RWPE2 (cell line): ENCODE results near the gene GKN2.
"Not testable (repeated sequence)": the region's sequence is repeated elsewhere in the genome, so short reads cannot be mapped to it uniquely, and the experiment has no call there.

Source experiments
- ATAC-seq: fragments of 200-7000 bp; cut with Tn5 transposase; 3 replicates; pipeline ENCODE4 v1.9.1; 2021; ENCODE audit warnings: low read depth
- DNase-seq: peaks from one replicate; pipeline ENCODE4 v3.0.0-alpha.2; 2020; ENCODE audit warnings: low spot score
- H3K27ac ChIP-seq: fragments of 450-650 bp; 2 replicates; pipeline ENCODE4 v1.5.1; 2017; ENCODE audit warnings: mild to moderate bottlenecking; ENCODE audit not compliant: poor library complexity, severe bottlenecking
- H3K27me3 ChIP-seq: fragments of 250-450 bp; sonication (Bioruptor Pico); 2 replicates; pipeline ENCODE4 v1.5.1; 2021; ENCODE audit warnings: mild to moderate bottlenecking, moderate library complexity; ENCODE audit not compliant: insufficient read depth, poor library complexity, severe bottlenecking
- H3K36me3 ChIP-seq: fragments of 250-450 bp; sonication (Bioruptor Pico); 2 replicates; pipeline ENCODE4 v1.5.1; 2020; ENCODE audit warnings: low read depth, mild to moderate bottlenecking, moderate library complexity
- H3K4me1 ChIP-seq: fragments of 250-450 bp; sonication (Bioruptor Pico); 2 replicates; pipeline ENCODE4 v1.5.1; 2021; ENCODE audit warnings: mild to moderate bottlenecking, moderate library complexity; ENCODE audit not compliant: insufficient read depth, poor library complexity, severe bottlenecking
- H3K4me3 ChIP-seq: fragments of 250-450 bp; sonication (Bioruptor Pico); 2 replicates; pipeline ENCODE4 v1.5.1; 2021; ENCODE audit warnings: mild to moderate bottlenecking, moderate library complexity; ENCODE audit not compliant: severe bottlenecking
- H3K9me3 ChIP-seq: fragments of 250-450 bp; sonication (Bioruptor Pico); 2 replicates; pipeline ENCODE4 v1.5.1; 2021; ENCODE audit warnings: mild to moderate bottlenecking, moderate library complexity; ENCODE audit not compliant: severe bottlenecking
- TF ChIP-seq, protein P1 (sequence below): fragments of 450-650 bp; IDR thresholded peaks from one replicate; pipeline ENCODE4 v1.5.1; 2017; ENCODE audit warnings: mild to moderate bottlenecking, moderate library complexity; ENCODE audit not compliant: poor library complexity, severe bottlenecking

GKN2 gene

DNA sequence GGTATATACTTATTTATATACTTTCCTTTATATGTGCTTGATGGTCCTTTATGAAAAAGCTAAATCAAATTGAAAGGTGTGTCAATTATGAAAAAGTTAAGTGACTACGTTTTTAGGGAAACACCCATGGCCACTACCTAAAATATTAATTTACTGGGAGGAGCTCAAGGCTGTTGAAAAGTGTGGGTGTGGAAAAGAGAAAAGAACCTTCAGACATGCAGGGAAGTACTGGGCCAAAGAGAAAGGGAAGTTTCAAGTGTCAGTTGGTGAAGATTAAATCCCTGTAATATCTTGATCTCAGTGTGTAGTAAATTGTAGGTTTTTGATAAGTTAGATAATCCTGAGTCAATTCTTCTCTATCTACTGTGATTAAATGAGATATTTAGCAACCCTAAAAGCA is 15.5 kb upstream of the GKN2 start:
- no peak overlapping the region for H3K4me3 ChIP-seq
- DNase-seq (no peak), ATAC-seq (no peak)
- no peaks in the 10 kb centered on the region for H3K9me3 ChIP-seq
- no peaks in the 10 kb centered on the region for H3K36me3 ChIP-seq
- TF ChIP-seq, protein P1, sequence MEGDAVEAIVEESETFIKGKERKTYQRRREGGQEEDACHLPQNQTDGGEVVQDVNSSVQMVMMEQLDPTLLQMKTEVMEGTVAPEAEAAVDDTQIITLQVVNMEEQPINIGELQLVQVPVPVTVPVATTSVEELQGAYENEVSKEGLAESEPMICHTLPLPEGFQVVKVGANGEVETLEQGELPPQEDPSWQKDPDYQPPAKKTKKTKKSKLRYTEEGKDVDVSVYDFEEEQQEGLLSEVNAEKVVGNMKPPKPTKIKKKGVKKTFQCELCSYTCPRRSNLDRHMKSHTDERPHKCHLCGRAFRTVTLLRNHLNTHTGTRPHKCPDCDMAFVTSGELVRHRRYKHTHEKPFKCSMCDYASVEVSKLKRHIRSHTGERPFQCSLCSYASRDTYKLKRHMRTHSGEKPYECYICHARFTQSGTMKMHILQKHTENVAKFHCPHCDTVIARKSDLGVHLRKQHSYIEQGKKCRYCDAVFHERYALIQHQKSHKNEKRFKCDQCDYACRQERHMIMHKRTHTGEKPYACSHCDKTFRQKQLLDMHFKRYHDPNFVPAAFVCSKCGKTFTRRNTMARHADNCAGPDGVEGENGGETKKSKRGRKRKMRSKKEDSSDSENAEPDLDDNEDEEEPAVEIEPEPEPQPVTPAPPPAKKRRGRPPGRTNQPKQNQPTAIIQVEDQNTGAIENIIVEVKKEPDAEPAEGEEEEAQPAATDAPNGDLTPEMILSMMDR: no peak
- H3K4me1 ChIP-seq: peaks cover 19% of the 10 kb centered on the region
- H3K27me3 ChIP-seq: no peaks in the 10 kb centered on the region
- H3K27ac ChIP-seq: no peak overlapping the region

DNA sequence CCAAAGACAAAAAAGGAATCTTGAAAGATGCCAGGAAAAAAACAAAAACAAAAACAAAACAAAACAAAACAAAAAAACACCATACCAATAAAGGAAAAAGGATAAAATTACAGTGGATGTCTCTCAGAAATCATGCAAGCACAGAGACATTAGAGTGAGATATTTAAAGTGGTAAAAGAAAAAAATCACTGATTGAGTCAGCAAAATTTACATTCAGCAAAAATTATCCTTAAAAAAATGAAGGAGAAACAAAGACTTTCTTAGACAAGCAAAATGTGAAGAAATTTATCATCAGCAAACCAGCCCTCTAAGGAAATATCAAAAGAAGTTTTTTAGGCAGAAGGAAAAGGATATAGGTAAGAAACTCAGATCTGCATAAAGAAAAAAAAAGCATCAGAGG is 11.6 kb upstream of the GKN2 start:
- no peaks in the 10 kb centered on the region for H3K27me3 ChIP-seq
- H3K27ac ChIP-seq: no peak overlapping the region
- H3K36me3 ChIP-seq: no peaks in the 10 kb centered on the region
- TF ChIP-seq, protein P1: no peak
- ATAC-seq (no peak), DNase-seq (no peak)
- H3K4me3 ChIP-seq: no peak overlapping the region
- no peaks in the 10 kb centered on the region for H3K4me1 ChIP-seq
- no peaks in the 10 kb centered on the region for H3K9me3 ChIP-seq

DNA sequence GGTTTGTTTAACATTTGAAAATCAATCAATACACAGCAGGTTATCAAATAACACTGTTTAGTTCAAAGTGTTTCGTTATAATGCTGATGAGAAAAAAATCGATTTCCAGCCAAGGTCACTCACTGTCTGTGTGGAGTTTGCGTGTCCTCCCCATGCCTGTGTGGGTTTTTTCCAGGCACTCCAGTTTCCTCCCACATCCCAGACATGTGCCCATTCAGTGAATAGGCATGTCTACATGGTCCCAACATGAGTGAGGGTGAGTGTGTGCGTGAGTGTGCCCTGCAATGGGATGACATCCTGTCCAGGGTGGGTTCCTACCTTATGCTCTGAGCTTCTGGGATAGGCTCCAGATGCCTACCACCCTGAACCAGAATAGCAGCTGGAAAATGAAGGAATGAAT is 8.7 kb upstream of the GKN2 start:
- Histone ChIP-seq H3K4me3 (no peak overlapping the region), H3K27ac (no peak overlapping the region), H3K4me1 (no peaks in the 10 kb centered on the region), H3K36me3 (no peaks in the 10 kb centered on the region), H3K9me3 (no peaks in the 10 kb centered on the region), H3K27me3 (no peaks in the 10 kb centered on the region)
- TF ChIP-seq, protein P1: no peak
- ATAC-seq (no peak), DNase-seq (no peak)

DNA sequence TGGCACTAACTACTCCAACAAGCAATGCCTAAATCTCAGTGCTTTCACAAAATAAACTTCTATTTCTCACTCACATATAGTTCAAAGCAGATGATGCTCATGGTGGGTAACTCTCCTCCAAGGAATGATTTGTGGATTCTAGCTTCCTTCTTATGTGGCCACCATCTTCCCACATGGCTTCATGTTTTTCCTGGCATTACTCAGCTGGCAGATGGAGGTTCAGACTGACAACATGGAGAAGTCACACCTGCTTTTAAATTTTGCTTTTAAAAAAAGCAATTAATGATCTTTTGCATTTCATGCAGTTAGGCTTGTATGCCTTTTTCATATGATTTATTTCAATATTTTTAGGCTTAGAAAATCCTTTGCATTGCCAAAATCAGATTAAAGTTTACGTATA is 6.3 kb upstream of the GKN2 start:
- no peak overlapping the region for H3K4me3 ChIP-seq
- no peak overlapping the region for H3K27ac ChIP-seq
- no peaks in the 10 kb centered on the region for H3K4me1 ChIP-seq
- no peaks in the 10 kb centered on the region for H3K27me3 ChIP-seq
- TF ChIP-seq, protein P1: no peak
- no peaks in the 10 kb centered on the region for H3K36me3 ChIP-seq
- ATAC-seq (no peak), DNase-seq (no peak)
- H3K9me3 ChIP-seq: no peaks in the 10 kb centered on the region

DNA sequence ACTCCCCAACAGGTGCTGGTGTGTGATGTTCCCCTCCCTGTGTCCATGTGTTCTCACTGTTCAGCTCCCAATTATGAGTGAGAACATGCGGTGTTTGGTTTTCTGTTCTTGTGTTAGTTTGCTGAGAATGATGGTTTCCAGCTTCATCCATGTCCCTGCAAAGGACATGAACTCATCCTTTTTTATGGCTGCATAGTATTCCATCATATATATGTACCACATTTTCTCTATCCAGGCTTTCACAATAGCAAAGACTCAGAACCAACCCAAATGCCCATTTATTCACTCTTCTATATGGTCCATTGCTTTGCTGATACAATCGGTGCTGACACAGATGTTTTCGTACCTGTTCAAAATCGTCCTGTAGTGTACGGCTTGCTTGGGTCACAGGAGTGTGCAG is 2.7 kb upstream of the GKN2 start:
- not testable (repeated sequence) for H3K4me1 ChIP-seq, H3K9me3 ChIP-seq, H3K36me3 ChIP-seq, ATAC-seq, H3K27me3 ChIP-seq, H3K4me3 ChIP-seq, H3K27ac ChIP-seq, DNase-seq

DNA sequence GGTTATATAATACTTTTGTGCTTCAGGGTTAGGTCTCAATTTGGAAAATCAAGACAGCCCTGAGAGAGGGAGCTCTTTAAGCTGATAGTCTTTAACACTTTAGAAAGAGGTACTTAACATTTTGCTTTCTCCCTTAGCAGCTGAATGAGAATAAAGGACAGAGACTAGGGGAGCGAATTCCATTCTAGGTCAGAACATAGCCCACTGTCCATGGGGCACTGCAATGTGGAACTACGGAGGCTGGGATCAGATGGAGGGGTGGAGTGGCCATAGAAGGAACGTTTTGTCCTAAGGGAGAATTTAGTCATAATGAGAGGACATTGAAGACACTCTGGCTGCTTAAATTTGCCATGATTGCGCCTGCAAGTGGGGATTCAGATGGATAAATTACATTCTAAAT is 794 bp downstream of the GKN2 start:
- Histone ChIP-seq H3K4me3 (no peak overlapping the region), H3K36me3 (no peaks in the 10 kb centered on the region), H3K4me1 (no peaks in the 10 kb centered on the region), H3K9me3 (no peaks in the 10 kb centered on the region), H3K27ac (no peak overlapping the region), H3K27me3 (no peaks in the 10 kb centered on the region)
- no peak for DNase-seq
- TF ChIP-seq, protein P1: no peak
- ATAC-seq: no peak
